WTC11 (cell line): ENCODE data around the gene HTRA1. TPM values are rescaled to one million over a fixed set of nuclear protein-coding genes. Genes with fewer than 3 reads are reported as not detected.

Experiments
- ATAC-seq: fragments of 200-7000 bp; cut with Tn5 transposase; 2 replicates; pipeline ENCODE4 v1.10.0; 2021; ENCODE audit warnings: mild to moderate bottlenecking, moderate library complexity
- CTCF ChIA-PET: fragments of 300-600 bp; sonication (Branson Sonifier 250); formaldehyde crosslinking; loops from one replicate; lab custom pipeline; 2021; ENCODE audit warnings: antibody characterized with exemption; lab: Charles Lee
- POLR2A ChIA-PET: fragments of 350-600 bp; sonication (Branson Sonifier 250); formaldehyde crosslinking; loops from one replicate; lab custom pipeline; 2021; ENCODE audit warnings: antibody characterized with exemption; lab: Charles Lee
- DNase-seq: peaks from one replicate; pipeline ENCODE4 v3.0.0; 2021; ENCODE audit warnings: low spot score
- H3K27ac Mint-ChIP-seq: 2 replicates; pipeline ENCODE4 v1.8.0; 2021; ENCODE audit warnings: mixed read lengths
- H3K27me3 Mint-ChIP-seq: 2 replicates; pipeline ENCODE4 v1.8.0; 2021; ENCODE audit warnings: low read depth, mild to moderate bottlenecking, moderate library complexity, mixed read lengths
- H3K36me3 Mint-ChIP-seq: 2 replicates; pipeline ENCODE4 v1.8.0; 2021; ENCODE audit warnings: mixed read lengths
- H3K4me1 Mint-ChIP-seq: 2 replicates; pipeline ENCODE4 v1.8.0; 2022; ENCODE audit warnings: mixed read lengths
- H3K4me3 Mint-ChIP-seq: 2 replicates; pipeline ENCODE4 v1.8.0; 2021; ENCODE audit warnings: mild to moderate bottlenecking, moderate library complexity, mixed read lengths
- H3K9me3 Mint-ChIP-seq: 2 replicates; pipeline ENCODE4 v1.8.0; 2021; ENCODE audit warnings: mixed read lengths
- ARID4B ChIP-seq: sonication (generic); formaldehyde crosslinking; IDR thresholded peaks from 2 replicates; pipeline ENCODE4 v1.8.0; 2023; ENCODE audit warnings: missing genetic modification reagents, mild to moderate bottlenecking, borderline replicate concordance
- ATF1 ChIP-seq: sonication (generic); formaldehyde crosslinking; IDR thresholded peaks from 2 replicates; pipeline ENCODE4 v1.8.1; 2023; ENCODE audit warnings: mild to moderate bottlenecking, moderate library complexity, missing genetic modification reagents
- ATF2 ChIP-seq: sonication (generic); formaldehyde crosslinking; IDR thresholded peaks from 2 replicates; pipeline ENCODE4 v1.8.1; 2022; ENCODE audit warnings: low read depth, missing genetic modification reagents, borderline replicate concordance
- JUN ChIP-seq: sonication (generic); formaldehyde crosslinking; IDR thresholded peaks from 2 replicates; pipeline ENCODE4 v1.8.0; 2023; ENCODE audit warnings: mild to moderate bottlenecking, missing genetic modification reagents
- MYBL2 ChIP-seq: sonication (generic); formaldehyde crosslinking; IDR thresholded peaks from 2 replicates; pipeline ENCODE4 v1.8.1; 2023; ENCODE audit warnings: mild to moderate bottlenecking, moderate library complexity, missing genetic modification reagents
- ZNF317 ChIP-seq: sonication (generic); formaldehyde crosslinking; IDR thresholded peaks from 2 replicates; pipeline ENCODE4 v1.8.1; 2023; ENCODE audit warnings: low read depth, mild to moderate bottlenecking, moderate library complexity, missing genetic modification reagents, borderline replicate concordance
- microRNA-seq: library from miRNA; unstranded; fragments of <30 nt; microRNA quantifications from one replicate; pipeline ENCODE4 v1.2.0, GENCODE V29; 2022; ENCODE audit warnings: borderline number of aligned reads
- total RNA-seq: library from RNA; stranded (reverse); gene quantifications from 3 replicates; pipeline ENCODE4 v1.2.3, GENCODE V29; 2021

The HTRA1 gene
- total RNA-seq, 1 experiment from 2014 or later = 18.3 TPM

GRCh38 chr10:122561792-122562191, 100.4 kb downstream of the HTRA1 start:
- no peak overlapping the region for H3K4me3 Mint-ChIP-seq
- ChIA-PET POLR2A (no interaction called here), CTCF (interaction anchor here (1.1 kb wide), 1 partner anchor 263 kb away, joined by 4 read pairs; no protein-coding TSS in a partner anchor)
- no peaks in the 10 kb centered on the region for H3K27me3 Mint-ChIP-seq
- DNase-seq (no peak), ATAC-seq (no peak)
- no peaks in the 10 kb centered on the region for H3K9me3 Mint-ChIP-seq
- no peaks in the 10 kb centered on the region for H3K36me3 Mint-ChIP-seq
- H3K27ac Mint-ChIP-seq = no peak overlapping the region
- no peak for TF ChIP-seq ZNF317 (CRISPR knock-in tag)
- TF ChIP-seq ARID4B (CRISPR knock-in tag) = no peak
- no peak for TF ChIP-seq JUN (CRISPR knock-in tag)
- no peak for TF ChIP-seq ATF2 (CRISPR knock-in tag)
- no peak for TF ChIP-seq MYBL2
- no peak for TF ChIP-seq ATF1 (CRISPR knock-in tag)
- H3K4me1 Mint-ChIP-seq = peaks cover 20% of the 10 kb centered on the region

Small RNA genes lying within 50 kb of the gene (microRNA-seq; reads per million reads assigned to microRNA genes)
- gene MIR3941 = not detected

Other genes with a start within 250 kb of the HTRA1 start
- not detected in 3 replicates for gene BTBD16, start 190.3 kb upstream of the HTRA1 start, total RNA-seq
- gene PLEKHA1, start 86.8 kb upstream of the HTRA1 start, total RNA-seq = 34.6 to 46.6 TPM (median 43.7 TPM) in 3 replicates
- gene ARMS2, start 6.9 kb upstream of the HTRA1 start, total RNA-seq = not detected in 3 replicates
- gene DMBT1, start 99.2 kb downstream of the HTRA1 start, total RNA-seq = 0.09 to 0.18 TPM (median 0.13 TPM) in 3 replicates
- gene C10orf120, start 238.3 kb downstream of the HTRA1 start, total RNA-seq = not detected in 3 replicates